CD4-positive, alpha-beta T cell (primary cell): ENCODE data around the gene DOK3. TPM values are rescaled to one million over a fixed set of nuclear protein-coding genes. Genes with fewer than 3 reads are reported as not detected.

Source experiments
- ATAC-seq: fragments of 200-7000 bp; cut with Tn5 transposase; one replicate; pipeline ENCODE4 v1.10.0; 2022; ENCODE audit warnings: mild to moderate bottlenecking; ENCODE audit not compliant: poor library complexity
- CTCF ChIA-PET: fragments of 350-600 bp; sonication (Branson Sonifier 250); formaldehyde crosslinking; loops from one replicate; lab custom pipeline; 2021; ENCODE audit warnings: antibody characterized with exemption, inconsistent platforms; lab: Charles Lee
- POLR2A ChIA-PET: fragments of 350-600 bp; sonication (Branson Sonifier 250); formaldehyde crosslinking; loops from one replicate; lab custom pipeline; 2021; ENCODE audit warnings: antibody characterized with exemption, inconsistent platforms; lab: Charles Lee
- DNase-seq, 14 experiments: peaks; one replicate each; pipeline ENCODE4 v3.0.0-alpha.2; 2013 to 2020; ENCODE audit warnings: mixed read lengths in 2 of 14
- H3K27ac ChIP-seq, 2 donors: one replicate each; pipeline versions ENCODE4 v1.5.1 to v1.7.0; 2013; ENCODE audit warnings: low read length in 2 of 2, low read depth in 1 of 2, mild to moderate bottlenecking in 1 of 2
- H3K27me3 ChIP-seq, 2 experiments: 1 replicate in 1 of 2; 2 replicates in 1 of 2; pipeline versions ENCODE4 v1.6.1 to v1.7.0; 2013; ENCODE audit warnings: low read length in 2 of 2, control low read depth in 1 of 2, mild to moderate bottlenecking in 1 of 2, moderate library complexity in 1 of 2; ENCODE audit not compliant: insufficient read depth in 2 of 2, control insufficient read depth in 1 of 2
- H3K36me3 ChIP-seq: one replicate; pipeline ENCODE4 v1.6.1; 2013; ENCODE audit warnings: low read length, control low read depth; ENCODE audit not compliant: insufficient read depth
- H3K4me1 ChIP-seq: one replicate; pipeline ENCODE4 v1.6.1; 2013; ENCODE audit warnings: low read length, control low read depth; ENCODE audit not compliant: insufficient read depth
- H3K4me3 ChIP-seq: one replicate; pipeline ENCODE4 v1.5.1; 2013; ENCODE audit warnings: mild to moderate bottlenecking, low read length, moderate library complexity
- H3K9me3 ChIP-seq, 2 experiments: 1 replicate in 1 of 2; 2 replicates in 1 of 2; pipeline versions ENCODE4 v1.6.1 to v1.7.0; 2013; ENCODE audit warnings: low read length in 2 of 2, mild to moderate bottlenecking in 2 of 2, control low read depth in 1 of 2, moderate library complexity in 1 of 2; ENCODE audit not compliant: control insufficient read depth in 1 of 2, insufficient read depth in 1 of 2
- H3K27ac Mint-ChIP-seq: one replicate; pipeline ENCODE4 v1.8.0; 2020; ENCODE audit warnings: mixed read lengths
- H3K27me3 Mint-ChIP-seq: one replicate; pipeline ENCODE4 v1.8.0; 2021; ENCODE audit warnings: mixed read lengths
- H3K36me3 Mint-ChIP-seq: one replicate; pipeline ENCODE4 v1.8.0; 2021; ENCODE audit warnings: low read depth, mixed read lengths
- H3K4me1 Mint-ChIP-seq: one replicate; pipeline ENCODE4 v1.8.0; 2021; ENCODE audit warnings: low read depth, mixed read lengths
- H3K4me3 Mint-ChIP-seq: one replicate; pipeline ENCODE4 v1.8.0; 2020; ENCODE audit warnings: mild to moderate bottlenecking, mixed read lengths
- H3K9me3 Mint-ChIP-seq: one replicate; pipeline ENCODE4 v1.8.0; 2020; ENCODE audit warnings: mixed read lengths
- intact Hi-C, 2 experiments: fragments of 100-400 bp; cut with DNase I in 1 of 2; cut with micrococcal nuclease in 1 of 2; formaldehyde crosslinking; loops; one replicate each; pipeline versions ENCODE4 v1.15.1 to v1.9.0; 2023 to 2025; cut with DNase I, micrococcal nuclease
- total RNA-seq, 174 experiments: library from RNA in 2 of 174; stranded (reverse) in 2 of 174; gene quantifications; one replicate each; pipeline ENCODE4 v1.2.3 and lab custom pipeline; 2021 to 2026
- TF ChIP-seq, protein P1 (sequence below): fragments of 200-600 bp; IDR thresholded peaks from one replicate; pipeline ENCODE4 v1.8.0; 2022; ENCODE audit warnings: antibody characterized with exemption, mild to moderate bottlenecking

Gene DOK3
- total RNA-seq, 2 experiments from 2014 or later = 1.3 to 1.4 TPM

DNA sequence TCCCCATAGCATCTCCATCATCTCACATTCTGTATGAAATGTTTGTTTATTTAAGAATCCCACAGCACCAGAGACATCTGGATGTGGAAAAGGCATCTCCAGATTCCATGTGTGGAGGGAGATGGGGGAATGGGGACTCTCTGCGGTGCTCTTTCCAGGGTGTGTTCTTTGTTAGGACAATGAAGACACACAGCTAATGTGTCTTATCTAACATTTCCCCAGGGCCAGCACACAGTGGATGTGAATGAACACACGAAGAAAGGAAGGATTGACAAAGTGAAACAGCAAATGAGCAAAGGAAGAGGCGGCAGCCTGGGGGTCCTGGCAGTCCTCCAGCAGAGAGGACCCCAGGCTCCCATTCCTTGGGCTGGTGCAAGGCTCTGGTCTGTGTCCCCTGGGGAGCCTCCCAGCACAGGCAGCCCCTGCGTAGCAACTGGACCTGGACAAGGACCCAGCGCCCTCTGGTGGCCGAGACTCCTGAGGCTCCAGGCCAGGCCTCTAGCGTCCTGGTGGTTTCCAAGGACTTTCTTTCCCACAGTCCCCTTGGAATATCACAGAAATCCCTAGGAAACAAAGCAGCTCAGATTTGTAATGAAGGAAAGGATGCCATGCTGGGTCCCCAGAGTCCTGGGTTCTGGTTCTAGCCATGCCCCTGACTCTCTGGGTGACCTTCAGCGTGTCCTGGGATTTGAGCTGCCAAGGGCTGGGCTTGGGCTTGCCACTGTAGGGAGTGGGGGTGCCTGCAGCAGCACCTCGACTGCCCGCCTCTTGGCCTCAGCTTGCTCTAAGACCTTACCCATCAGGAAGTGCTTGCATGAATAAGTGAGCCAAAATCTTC is 8.7 kb downstream of the DOK3 start:
- Histone ChIP-seq H3K4me1 (peaks cover 33% of the 10 kb centered on the region), H3K4me3 (no peak overlapping the region), H3K27me3 (no peaks in the 10 kb centered on the region), H3K36me3 (no peaks in the 10 kb centered on the region), H3K27ac (no peak overlapping the region), H3K9me3 (no peaks in the 10 kb centered on the region)
- Mint-ChIP-seq H3K4me3 (peak overlapping the region; percentile 15), H3K4me1 (peaks cover 30% of the 10 kb centered on the region), H3K27ac (no peak overlapping the region), H3K36me3 (no peaks in the 10 kb centered on the region), H3K9me3 (no peaks in the 10 kb centered on the region), H3K27me3 (no peaks in the 10 kb centered on the region)
- ChIA-PET CTCF (interaction anchor here (0.5 to 4.1 kb wide), 14 partner anchors 8 to 387 kb away, joined by 3 to 41 read pairs (median 4); partner anchors contain the start of genes DDX41, MXD3, PRELID1 and RAB24), POLR2A (interaction anchor here (1.0 to 1.7 kb wide), 5 partner anchors 46 to 143 kb away, joined by 3 to 9 read pairs (median 4); partner anchors contain the start of gene RGS14)
- DNase-seq (peak; percentile 76 to 93 (median 80)), ATAC-seq (peak; percentile 32)
- intact Hi-C loops = loop anchor here (1.0 to 2.0 kb wide), 4 partner anchors 44 to 386 kb away; no protein-coding TSS in a partner anchor
- TF ChIP-seq, protein P1, sequence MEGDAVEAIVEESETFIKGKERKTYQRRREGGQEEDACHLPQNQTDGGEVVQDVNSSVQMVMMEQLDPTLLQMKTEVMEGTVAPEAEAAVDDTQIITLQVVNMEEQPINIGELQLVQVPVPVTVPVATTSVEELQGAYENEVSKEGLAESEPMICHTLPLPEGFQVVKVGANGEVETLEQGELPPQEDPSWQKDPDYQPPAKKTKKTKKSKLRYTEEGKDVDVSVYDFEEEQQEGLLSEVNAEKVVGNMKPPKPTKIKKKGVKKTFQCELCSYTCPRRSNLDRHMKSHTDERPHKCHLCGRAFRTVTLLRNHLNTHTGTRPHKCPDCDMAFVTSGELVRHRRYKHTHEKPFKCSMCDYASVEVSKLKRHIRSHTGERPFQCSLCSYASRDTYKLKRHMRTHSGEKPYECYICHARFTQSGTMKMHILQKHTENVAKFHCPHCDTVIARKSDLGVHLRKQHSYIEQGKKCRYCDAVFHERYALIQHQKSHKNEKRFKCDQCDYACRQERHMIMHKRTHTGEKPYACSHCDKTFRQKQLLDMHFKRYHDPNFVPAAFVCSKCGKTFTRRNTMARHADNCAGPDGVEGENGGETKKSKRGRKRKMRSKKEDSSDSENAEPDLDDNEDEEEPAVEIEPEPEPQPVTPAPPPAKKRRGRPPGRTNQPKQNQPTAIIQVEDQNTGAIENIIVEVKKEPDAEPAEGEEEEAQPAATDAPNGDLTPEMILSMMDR = peak; percentile 90

DNA sequence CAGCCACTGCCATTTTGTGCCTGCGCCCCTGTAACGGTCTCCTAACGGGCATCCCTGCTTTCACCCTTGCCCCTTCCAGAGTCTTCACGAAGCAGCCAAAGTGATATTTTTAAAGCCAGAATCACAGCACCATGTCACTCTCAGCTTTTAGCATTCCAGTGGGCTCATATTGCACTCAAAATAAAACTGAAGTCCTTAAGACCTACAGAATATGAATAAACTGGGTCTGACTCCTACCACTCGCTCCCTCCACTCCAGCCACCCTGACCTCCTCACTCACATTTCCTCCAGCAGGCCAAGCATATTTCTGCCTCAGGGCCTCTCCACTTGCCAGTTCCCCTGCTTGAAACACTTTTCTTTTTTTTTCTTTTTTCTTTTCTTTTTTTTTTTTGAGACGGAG is 9.8 kb downstream of the DOK3 start:
- Histone ChIP-seq H3K4me3 (no peak overlapping the region), H3K27ac (no peak overlapping the region), H3K4me1 (peaks cover 42% of the 10 kb centered on the region), H3K9me3 (no peaks in the 10 kb centered on the region), H3K36me3 (no peaks in the 10 kb centered on the region), H3K27me3 (no peaks in the 10 kb centered on the region)
- intact Hi-C loops = loop anchor here (1.0 to 2.0 kb wide), 2 partner anchors 182 to 385 kb away; no protein-coding TSS in a partner anchor
- ChIA-PET POLR2A (interaction anchor here (1.1 kb wide), 1 partner anchor 109 kb away, joined by 3 read pairs; no protein-coding TSS in a partner anchor), CTCF (interaction anchor here (1.2 to 4.1 kb wide), 6 partner anchors 27 to 190 kb away, joined by 3 to 41 read pairs (median 4); no protein-coding TSS in a partner anchor)
- H3K27ac Mint-ChIP-seq = no peak overlapping the region
- H3K4me1 Mint-ChIP-seq = peaks cover 31% of the 10 kb centered on the region
- DNase-seq = no peak
- H3K9me3 Mint-ChIP-seq = no peaks in the 10 kb centered on the region
- no peaks in the 10 kb centered on the region for H3K27me3 Mint-ChIP-seq
- peak overlapping the region; percentile 60 for H3K4me3 Mint-ChIP-seq
- TF ChIP-seq, protein P1 = no peak
- H3K36me3 Mint-ChIP-seq = no peaks in the 10 kb centered on the region
- ATAC-seq = no peak

DNA sequence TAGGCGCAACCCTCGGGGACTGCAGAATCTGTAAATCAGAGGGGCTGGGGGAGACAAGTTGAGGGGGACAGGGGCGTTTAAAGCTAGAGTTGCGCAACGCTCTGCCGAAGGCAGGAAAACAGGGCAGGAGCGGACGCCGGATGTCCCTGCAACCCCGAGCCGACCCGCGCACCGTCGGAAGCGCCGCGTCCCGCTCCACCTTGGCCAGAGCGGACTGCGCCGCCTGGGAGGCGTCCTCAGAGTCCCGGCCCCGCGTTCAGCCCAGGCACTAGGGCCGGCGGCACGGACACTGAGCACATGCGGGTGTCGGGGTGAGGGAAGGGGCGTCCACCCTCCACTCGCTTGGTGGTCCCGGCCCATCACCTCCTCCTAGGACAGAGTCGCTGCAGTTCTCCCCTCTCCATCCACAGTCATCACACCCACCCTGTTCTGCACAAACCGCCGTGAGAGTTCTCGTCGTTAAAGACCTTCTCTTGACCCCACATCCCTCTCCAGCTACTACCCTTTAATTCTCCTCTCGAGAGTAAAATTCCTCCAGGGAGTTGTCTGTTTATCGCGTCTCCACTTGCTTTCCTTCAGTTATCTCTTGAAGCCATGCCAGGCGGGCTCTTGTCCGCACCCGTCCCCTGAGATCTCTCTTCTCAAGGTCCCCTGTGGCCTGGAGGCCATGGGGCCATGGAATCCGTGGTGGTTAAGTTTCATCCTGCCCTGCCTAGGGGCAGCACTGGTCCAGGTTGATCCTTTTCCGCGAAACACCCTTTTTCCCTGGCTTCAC is 11.4 kb downstream of the DOK3 start:
- intact Hi-C loops = no loop called here
- Mint-ChIP-seq H3K4me3 (peak overlapping the region; percentile 74), H3K27ac (no peak overlapping the region), H3K4me1 (peaks cover 31% of the 10 kb centered on the region), H3K9me3 (no peaks in the 10 kb centered on the region), H3K36me3 (no peaks in the 10 kb centered on the region), H3K27me3 (no peaks in the 10 kb centered on the region)
- Histone ChIP-seq H3K27me3 (no peaks in the 10 kb centered on the region), H3K9me3 (no peaks in the 10 kb centered on the region), H3K27ac (no peak overlapping the region), H3K4me3 (peak overlapping the region; percentile 70), H3K36me3 (no peaks in the 10 kb centered on the region), H3K4me1 (peaks cover 50% of the 10 kb centered on the region)
- DNase-seq (peak in 2 of 14 experiments; percentile 10 to 49), ATAC-seq (peak; percentile 5)
- ChIA-PET POLR2A (interaction anchor here (0.7 to 2.1 kb wide), 16 partner anchors 18 to 364 kb away, joined by 3 to 12 read pairs (median 5); partner anchors contain the start of genes DDX41, GRK6 and NSD1), CTCF (interaction anchor here (1.0 to 2.1 kb wide), 8 partner anchors 19 to 189 kb away, joined by 3 to 7 read pairs (median 4); partner anchors contain the start of gene DDX41)
- TF ChIP-seq, protein P1 = no peak
